Airway epithelial cell (primary cell): Measurements from ENCODE around the gene CMC4. TPM values are rescaled to one million over a fixed set of nuclear protein-coding genes. Genes with fewer than 3 reads are reported as not detected.

ENCODE experiments used
- total RNA-seq: library from RNA; depleted of rRNA; stranded (reverse); fragments of >200 nt; gene quantifications from 2 replicates; pipeline ENCODE4 v1.2.3, GENCODE V29; 2015

CMC4 gene, protein sequence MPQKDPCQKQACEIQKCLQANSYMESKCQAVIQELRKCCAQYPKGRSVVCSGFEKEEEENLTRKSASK
- 13.4 and 19.6 TPM in 2 replicates for total RNA-seq

DNA sequence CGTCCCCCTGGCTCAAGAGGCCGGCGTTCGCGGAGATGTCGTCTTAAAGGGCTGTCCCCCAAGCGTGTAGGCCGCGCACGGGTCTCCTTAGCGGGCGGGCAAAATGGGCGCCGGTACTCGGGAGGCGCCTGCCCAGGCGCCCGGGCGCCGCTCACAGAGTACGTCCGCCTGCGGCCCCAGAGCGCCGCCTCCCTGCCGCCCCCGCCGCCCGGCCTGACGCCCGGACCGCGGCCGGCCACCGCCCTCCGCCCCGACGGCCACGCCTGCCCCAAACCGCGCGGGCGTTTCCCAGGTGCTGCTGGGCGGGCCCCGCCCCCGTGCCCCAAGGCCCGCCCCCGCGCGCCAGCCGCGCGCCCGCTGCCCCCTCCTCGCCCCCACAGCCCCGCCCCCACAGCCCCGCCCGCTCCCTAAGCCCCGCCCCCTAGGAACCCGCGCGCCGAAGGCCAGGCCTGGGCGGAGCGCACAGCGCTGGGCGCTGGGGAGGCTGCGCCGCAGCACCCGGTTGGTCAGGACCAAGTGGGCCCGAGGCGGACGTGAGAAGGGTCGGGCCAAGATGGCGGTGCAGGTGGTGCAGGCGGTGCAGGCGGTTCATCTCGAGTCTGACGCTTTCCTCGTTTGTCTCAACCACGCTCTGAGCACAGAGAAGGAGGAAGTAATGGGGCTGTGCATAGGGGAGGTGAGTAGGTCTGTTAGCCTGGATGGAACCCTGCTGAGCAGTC, at the start of gene CMC4, which contains the start of the genes BRCC3 and MTCP1:
Gene CMC4 (minus strand): TSS at position 162 of the 719 bp plus-strand sequence. CDS start 7,113 bp downstream, outside the sequence.
Gene BRCC3 (plus strand): TSS at position 534 of the 719 bp plus-strand sequence. CDS start 20 bp downstream, at position 554.
Gene MTCP1 (minus strand): TSS at position 162 of the 719 bp plus-strand sequence. CDS start 5,126 bp downstream, outside the sequence.

GRCh38 chrX:155026727-155027508, 44.0 kb downstream of the CMC4 start, which contains the start of gene FUNDC2:
TSS of gene FUNDC2 (plus strand) at chrX:155026844. CDS start at chrX:155026939, 95 bp downstream.

GRCh38 chrX:155022585-155022984, 48.4 kb downstream of the CMC4 start, which contains the start of gene F8:
TSS of gene F8 (minus strand) at chrX:155022723. CDS start at chrX:155022552, 171 bp downstream.

Other genes starting within 250 kb of the CMC4 start
- gene SMIM9, start 236.5 kb downstream of the CMC4 start, total RNA-seq: not detected in 2 replicates
- gene F8A1, start 184.8 kb downstream of the CMC4 start, total RNA-seq: 3.0 and 4.5 TPM in 2 replicates
- 0.33 and 0.49 TPM in 2 replicates for gene F8, start 48.4 kb downstream of the CMC4 start, total RNA-seq
- gene FUNDC2, start 44.3 kb downstream of the CMC4 start, total RNA-seq: 32.9 and 50.9 TPM in 2 replicates
- gene MTCP1, start within 50 bp of the CMC4 start, total RNA-seq: 0.99 and 1.5 TPM in 2 replicates
- gene BRCC3, start 372 bp upstream of the CMC4 start, total RNA-seq: 11.9 and 13.8 TPM in 2 replicates
- gene VBP1, start 145.3 kb upstream of the CMC4 start, total RNA-seq: 52.3 and 63.2 TPM in 2 replicates
- gene RAB39B, start 193.4 kb upstream of the CMC4 start, total RNA-seq: not detected in 2 replicates